HepG2 (cell line): ENCODE results near the gene TSC1.

Experiments
- ELK4 ChIP-seq: sonication (generic); formaldehyde crosslinking; IDR thresholded peaks from 2 replicates; pipeline ENCODE4 v1.9.0; 2021; ENCODE audit warnings: missing genetic modification reagents, borderline replicate concordance
- SIN3A ChIP-seq: IDR thresholded peaks from 2 replicates; pipeline ENCODE4 v1.6.1; 2011; ENCODE audit warnings: low read depth, mild to moderate bottlenecking, control low read depth, low read length, borderline replicate concordance
- ZNF276 ChIP-seq: sonication (generic); formaldehyde crosslinking; IDR thresholded peaks from 2 replicates; pipeline ENCODE4 v1.4.0; 2020; ENCODE audit warnings: mild to moderate bottlenecking, low read depth, missing genetic modification reagents

DNA sequence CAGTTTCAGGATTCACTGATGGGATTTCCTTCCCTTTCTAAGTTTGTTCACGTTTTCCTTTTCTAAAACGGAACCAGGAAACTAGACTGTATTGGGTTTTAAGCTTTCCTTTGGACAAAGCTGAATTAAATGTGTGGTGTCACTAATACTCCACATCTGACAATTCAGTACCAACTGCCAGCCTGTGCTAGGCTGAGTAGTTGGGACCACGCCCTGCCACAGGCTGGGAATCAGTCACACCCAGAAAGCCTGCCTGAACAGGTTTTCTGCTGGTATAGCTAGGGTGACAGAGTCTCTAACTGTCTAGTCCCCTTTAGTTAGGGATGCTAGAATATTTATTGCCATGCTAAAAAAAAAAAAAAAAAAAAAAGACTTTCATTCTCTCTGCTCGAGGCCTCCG is 50.1 kb downstream of the TSC1 start:
- TF ChIP-seq SIN3A (no peak), ELK4 (CRISPR knock-in tag) (no peak), ZNF276 (CRISPR knock-in tag) (no peak)
